Measurements from ENCODE around the gene PIF1.
"Not testable (repeated sequence)": the region's sequence is repeated elsewhere in the genome, so short reads cannot be mapped to it uniquely, and the experiment has no call there.

PIF1 gene

GRCh38 chr15:64808785-64809453, 16.5 kb downstream of the PIF1 start:
- no peak for DNase-seq

DNA sequence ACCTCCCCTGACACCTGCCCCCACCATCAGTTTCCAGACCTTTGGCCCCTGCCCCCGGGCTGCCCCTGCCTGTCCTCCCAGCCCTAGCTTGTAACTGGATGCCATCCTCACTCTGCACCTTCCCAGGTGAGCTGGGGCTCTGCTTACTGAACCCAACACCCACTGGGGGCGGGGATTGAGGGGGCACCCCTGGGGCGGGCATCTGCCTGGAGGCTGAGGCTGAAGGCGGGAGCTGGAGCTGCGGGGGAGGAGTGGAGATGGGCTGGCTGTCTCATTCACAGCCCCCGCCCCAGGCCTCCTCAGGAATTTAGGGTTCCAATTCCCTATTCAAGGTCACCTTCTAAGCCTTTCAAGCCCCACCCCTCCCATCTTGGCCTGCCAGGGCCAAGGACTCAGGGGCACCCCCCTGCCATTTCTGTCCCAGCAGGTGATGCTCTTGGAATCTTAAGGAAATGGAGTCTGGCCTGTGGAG, 17.7 kb downstream of the PIF1 start:
- DNase-seq = no peak

DNA sequence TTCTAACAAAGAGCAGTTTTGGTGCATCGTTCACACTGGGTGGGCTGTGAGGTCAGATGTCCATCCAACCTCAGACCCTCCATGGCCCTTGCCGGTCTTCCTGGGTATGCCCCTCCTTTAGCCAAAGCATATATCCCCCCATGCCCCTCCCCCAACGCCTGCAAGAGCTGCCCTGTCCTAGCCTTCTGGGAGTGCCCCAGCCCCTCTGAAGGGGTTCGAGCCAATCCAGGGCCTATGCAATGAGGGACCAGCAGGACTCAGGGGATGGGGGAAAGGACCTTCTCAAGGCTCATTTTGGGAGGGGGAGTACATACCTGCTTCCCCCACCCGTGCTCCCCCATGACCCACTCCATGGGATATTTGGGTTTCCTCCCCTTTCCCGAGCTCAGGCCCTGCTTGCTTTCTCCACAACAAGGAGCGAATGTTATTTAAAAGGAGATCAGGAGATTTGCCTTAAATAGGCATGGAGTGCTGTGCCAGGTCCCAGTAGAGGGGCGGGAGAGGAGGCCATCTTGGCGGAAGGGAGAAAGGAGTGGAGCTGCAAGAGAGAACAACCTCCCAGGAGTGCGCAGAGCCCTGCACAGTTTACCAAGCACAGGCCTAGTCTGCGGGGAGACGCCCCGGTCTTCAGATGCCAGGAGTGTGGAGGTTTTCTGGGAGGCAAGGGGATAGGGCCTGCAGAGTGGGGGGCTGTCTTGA, 18.2 kb downstream of the PIF1 start:
- no peak for DNase-seq

DNA sequence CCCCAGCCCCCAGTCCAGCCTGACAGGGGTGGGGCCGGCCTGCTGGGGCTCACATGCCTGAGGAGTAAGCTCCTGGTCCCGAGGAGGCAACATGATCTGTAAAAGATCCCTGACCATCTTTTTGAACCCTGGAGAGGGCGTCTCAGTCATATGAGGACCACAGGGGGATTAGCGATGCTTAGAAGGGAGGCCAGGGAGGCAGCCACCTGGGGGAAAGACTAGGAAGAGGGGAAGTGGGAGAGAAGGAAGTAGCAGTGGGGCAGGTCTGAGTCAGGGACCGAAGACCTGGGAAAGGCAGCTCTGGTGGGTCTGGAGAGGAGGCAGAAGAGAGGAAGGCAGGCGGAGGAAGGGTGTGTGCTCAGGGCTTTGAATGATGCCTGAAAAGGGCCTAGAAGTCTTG, 18.9 kb downstream of the PIF1 start:
- no peak for DNase-seq

DNA sequence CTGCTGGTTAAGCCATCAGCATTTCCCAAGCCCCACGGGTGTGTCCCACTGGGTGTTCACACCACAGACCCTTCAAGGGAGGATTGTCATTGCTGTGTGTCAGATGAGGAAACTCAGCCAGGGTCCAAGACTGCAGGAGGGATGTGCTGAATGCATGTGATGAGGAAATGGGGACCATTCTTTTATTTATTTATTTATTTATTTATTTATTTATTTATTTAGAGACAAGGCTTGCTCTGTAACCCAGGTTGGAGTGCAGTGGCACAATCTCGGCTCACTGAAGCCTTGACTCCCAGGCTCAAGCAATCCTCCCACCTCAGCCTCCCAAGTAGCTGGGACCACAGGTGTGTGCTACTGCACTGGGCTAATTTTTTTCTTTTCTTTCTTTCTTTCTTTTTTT, 20.8 kb downstream of the PIF1 start:
- no peak for DNase-seq

- DNase-seq = no peak
Observed at GRCh38 chr15:64803526-64803925, 21.9 kb downstream of the PIF1 start.

- DNase-seq = no peak
Observed at GRCh38 chr15:64800476-64800875, 25.0 kb downstream of the PIF1 start.

- DNase-seq = not testable (repeated sequence)
Observed at GRCh38 chr15:64798905-64799304, 26.5 kb downstream of the PIF1 start.

DNA sequence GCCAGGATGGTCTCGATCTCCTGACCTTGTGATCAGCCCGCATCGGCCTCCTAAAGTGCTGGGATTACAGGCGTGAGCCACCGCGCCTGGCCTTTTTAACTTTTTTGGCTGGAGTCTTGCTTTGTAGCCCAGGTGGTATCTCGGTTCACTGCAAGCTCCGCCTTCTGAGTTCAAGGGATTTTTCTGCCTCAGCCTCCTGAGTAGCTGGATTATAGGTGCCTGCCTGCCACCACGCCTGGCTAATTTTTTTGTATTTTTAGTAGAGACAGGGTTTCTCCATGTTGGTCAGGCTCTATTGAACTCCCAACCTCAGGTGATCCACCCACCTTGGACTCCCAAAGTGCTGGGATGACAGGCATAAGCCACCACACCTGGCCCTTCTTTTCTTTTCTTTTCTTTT, 29.5 kb downstream of the PIF1 start:
- not testable (repeated sequence) for DNase-seq

DNA sequence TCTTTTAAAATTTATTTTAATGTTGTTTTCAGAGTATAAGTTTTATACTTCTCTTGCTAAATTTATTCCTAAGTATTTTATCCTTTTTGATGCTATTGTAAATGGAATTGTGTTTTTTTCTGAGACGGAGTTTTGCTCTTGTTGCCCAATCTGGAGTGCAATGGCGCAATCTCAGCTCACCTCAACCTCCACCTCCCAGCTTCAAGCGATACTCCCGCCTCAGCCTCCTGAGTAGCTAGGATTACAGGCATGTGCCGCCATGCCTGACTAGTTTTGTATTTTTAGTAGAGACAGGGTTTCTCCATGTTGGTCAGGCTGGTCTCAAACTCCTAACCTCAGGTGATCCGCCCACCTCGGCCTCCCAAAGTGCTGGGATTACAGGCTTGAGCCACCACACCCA, 30.1 kb downstream of the PIF1 start:
- DNase-seq = not testable (repeated sequence)

DNA sequence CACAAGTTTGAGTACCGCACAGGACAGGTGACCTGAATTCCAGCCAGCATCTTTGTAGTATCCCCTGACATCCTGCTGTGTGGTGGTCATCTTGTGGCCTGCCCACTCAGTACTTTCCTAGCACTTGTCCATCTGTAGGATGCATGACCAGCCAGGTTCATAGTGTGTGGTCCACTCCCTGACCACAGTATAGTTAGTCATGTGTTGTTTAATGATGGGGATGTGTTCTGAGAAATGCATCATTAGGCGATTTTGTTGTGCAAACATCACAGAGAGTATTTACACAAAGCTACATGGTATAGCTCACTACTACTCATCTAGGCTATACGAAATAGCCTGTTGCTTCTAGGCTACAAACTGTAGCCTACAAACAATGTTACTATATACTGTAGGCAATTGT, 33.2 kb downstream of the PIF1 start:
- DNase-seq = no peak

- DNase-seq = no peak
Observed at GRCh38 chr15:64791401-64791800, 34.0 kb downstream of the PIF1 start.

- no peak for DNase-seq
Observed at GRCh38 chr15:64783796-64784195, 41.7 kb downstream of the PIF1 start.

DNA sequence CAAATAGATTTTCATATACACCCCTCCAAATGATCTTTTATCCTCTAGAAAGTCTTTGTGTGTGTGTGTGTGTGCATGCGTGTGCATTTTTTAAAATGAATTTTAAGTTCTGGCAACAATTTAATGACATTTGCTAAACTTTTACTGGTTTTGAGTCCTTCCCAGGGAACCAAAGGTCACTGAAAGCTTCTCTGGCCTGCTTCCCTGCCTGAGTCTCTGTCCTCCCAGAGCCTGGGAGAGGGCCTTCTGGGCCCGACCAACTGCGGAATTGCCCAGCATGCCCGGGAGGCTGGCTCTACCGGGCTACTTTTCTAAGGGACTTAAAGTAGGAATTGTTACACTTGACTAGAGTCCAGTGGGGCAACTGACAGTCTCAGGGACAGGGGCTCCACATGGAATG, 42.7 kb downstream of the PIF1 start:
- DNase-seq = no peak

GRCh38 chr15:64781299-64781698, 44.1 kb downstream of the PIF1 start:
- no peak for DNase-seq

DNA sequence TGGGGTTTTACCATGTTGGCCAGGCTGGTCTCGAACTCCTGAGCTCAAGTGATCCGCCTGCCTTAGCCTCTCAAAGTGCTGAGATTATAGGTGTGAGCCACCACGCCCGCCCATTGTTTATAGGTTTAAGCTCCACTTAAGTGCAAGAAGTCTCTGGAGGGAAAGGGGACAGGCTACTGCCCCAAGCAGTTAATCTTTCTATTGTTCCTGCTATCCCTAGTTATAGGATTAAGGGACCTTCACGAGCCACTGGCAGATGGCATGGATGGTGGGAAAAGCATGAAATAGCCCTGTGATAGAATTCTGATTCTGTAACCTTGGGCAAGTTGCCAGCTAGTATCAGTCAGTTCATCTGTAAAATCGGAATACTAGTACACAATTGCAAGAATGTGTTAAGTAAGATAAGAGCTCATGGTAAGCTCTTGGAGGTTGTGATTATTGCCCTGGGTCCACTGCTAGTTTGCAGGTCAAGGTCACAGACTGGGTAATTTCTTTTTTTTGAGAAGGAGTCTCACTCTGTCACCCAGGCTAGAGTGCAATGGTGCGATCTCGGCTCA, 44.8 kb downstream of the PIF1 start:
- DNase-seq = no peak

DNA sequence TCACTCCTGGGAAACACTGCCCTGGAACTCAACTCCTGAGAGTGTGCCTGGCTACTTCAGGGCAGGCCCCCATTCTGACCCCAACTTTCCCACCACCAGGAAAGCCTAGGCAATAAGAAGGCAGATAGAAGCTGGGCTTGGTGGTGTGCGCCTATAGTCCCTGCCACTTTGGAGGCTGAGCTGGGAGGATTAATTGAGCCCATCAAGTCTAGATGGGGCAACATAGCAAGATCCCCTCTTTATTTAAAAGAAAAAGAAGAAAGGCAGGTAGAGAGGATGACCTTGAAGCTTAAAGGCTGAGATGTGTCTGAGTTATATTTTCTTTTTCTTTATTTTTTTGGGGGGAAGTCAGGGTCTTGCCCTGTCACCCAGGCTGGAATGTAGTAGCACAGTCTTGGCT, 45.8 kb downstream of the PIF1 start:
- no peak for DNase-seq

DNA sequence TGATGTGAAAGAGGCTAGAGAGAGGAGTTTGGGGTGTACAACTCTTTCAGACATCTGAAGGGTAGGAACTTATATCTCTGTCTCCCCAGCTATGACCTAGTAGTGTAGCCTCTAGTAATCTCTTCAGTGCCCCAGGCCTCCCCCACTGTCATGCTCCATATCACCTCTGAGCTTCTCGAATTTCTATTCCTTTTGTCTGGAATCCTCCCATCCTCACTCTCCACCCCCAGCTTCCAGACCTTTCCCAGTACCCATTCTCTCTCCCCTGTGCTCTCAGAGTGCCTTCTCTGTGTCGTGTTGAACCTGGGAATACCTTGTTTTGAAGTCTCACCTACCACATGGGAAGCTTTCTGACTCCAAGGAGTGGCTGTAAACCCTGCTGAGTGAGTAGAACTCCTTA, 46.4 kb downstream of the PIF1 start:
- DNase-seq = no peak

DNA sequence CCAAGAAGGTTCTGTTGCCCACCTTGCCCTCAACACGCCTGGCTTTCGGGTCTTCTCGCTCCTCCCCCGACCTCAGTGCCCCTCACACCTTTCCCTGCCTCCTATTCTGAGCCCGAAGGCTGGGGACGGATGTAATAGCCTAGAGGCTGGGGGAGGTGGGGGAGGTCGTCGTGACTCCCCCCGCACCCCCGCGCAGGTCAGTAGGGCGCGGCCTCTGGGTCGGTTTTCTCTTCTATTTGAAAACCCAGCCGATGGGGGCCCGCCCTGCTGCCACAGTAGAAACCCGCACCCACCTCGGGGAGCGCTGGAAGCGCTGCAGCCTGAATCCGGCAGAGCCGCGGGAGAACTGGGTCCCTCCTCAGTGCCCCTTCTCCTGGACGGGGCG, 49.1 kb downstream of the PIF1 start:
- no peak for DNase-seq

DNA sequence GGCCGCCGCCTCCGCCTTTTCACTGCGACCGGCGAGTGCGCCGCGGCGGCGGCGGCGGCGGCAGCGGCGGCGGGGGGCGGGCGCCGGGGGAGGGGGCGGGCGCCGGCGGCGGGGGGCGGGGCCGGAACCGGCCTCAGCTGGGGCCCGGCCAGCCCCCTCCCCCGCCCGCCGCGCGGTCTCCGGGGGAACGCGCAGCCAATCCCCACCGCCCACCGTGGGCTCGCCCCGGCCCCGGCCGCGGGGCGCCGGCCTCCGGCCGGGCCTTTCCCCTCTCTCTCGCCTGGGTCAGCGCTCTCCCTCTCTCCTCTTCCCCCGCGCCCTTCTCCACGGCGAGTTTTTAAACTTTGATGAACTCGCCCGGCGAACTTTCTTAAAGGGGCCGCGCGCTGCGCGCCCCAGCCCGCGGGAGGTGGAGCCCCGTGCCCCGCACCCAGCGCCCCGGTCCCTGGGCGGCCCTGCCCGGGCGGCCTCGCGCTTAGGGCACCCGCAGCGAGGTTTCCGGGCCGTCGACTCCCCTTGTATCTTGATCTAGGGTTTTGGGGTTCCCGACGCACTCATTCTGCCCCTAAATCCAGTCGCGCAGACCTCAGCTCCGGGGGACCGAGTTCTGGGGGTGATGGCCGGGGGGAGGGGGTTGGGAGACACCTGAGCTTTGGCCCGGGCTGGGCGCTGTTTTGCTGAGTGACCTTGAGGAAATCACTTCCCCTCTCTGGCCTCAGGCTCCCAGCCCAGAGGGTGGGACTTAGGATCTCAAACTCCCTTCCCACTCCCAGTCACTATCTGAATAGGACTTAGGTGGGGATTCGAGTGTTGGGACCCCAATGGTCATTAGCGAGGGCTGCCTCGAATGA, 49.7 kb downstream of the PIF1 start, which contains the start of gene RBPMS2:
RBPMS2 (minus strand) TSS at position 39 of the 851 bp plus-strand sequence. CDS start 270 bp downstream, outside the sequence.
- DNase-seq = no peak

GRCh38 chr15:64774629-64775493, 50.6 kb downstream of the PIF1 start:
- no peak for DNase-seq

GRCh38 chr15:64774037-64774628, 51.3 kb downstream of the PIF1 start:
- no peak for DNase-seq
